ENCODE measurements around the gene ISX.

GRCh38 chr22:35116817-35117216 lies 50.9 kb downstream of the ISX start:
- TF ChIP-seq CTCF (IDR thresholded peaks at IDR 0.05; ENCODE audit: low read depth, low read length, poor library complexity, severe bottlenecking), result peak; percentile 30
- TF ChIP-seq EZH2phosphoT487 (IDR thresholded peaks at IDR 0.05; ENCODE audit: borderline replicate concordance, low read length), result no peak

All from DOHH2 (cell line).